ENCODE data around the gene GZF1.

DNA sequence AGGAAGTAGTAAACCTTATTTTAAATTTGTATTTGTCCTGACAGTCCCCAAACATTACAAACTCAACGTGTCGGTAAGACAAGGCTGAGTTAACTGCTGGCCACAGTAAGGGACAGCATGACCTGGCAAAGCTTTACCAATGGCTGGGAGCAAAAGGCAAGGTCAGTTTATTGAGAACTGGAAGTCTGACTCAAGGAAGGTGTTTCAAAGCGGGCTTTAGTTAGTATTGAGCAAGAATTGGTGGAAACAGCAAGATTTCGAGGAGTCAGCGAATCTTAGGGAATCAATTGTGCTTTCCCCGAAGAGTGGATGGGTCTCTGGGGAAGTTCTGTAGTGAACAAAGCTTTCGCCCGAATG, 885 bp upstream of the GZF1 start:
- TF ChIP-seq, protein P1, sequence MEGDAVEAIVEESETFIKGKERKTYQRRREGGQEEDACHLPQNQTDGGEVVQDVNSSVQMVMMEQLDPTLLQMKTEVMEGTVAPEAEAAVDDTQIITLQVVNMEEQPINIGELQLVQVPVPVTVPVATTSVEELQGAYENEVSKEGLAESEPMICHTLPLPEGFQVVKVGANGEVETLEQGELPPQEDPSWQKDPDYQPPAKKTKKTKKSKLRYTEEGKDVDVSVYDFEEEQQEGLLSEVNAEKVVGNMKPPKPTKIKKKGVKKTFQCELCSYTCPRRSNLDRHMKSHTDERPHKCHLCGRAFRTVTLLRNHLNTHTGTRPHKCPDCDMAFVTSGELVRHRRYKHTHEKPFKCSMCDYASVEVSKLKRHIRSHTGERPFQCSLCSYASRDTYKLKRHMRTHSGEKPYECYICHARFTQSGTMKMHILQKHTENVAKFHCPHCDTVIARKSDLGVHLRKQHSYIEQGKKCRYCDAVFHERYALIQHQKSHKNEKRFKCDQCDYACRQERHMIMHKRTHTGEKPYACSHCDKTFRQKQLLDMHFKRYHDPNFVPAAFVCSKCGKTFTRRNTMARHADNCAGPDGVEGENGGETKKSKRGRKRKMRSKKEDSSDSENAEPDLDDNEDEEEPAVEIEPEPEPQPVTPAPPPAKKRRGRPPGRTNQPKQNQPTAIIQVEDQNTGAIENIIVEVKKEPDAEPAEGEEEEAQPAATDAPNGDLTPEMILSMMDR (IDR thresholded peaks at IDR 0.05) = no peak
- no peak for TF ChIP-seq POLR2A (IDR thresholded peaks at IDR 0.05)
